Left cardiac atrium (tissue), 4 donors: Measurements from ENCODE around the gene GPX4. TPM values are rescaled to one million over a fixed set of nuclear protein-coding genes. Genes with fewer than 3 reads are reported as not detected.

Source experiments
- ATAC-seq, 2 donors: fragments of 200-7000 bp; cut with Tn5 transposase; one replicate each; pipeline ENCODE4 v1.9.1; 2020; ENCODE audit warnings: mild to moderate bottlenecking in 2 of 2, moderate library complexity in 2 of 2
- DNase-seq: peaks from one replicate; pipeline ENCODE4 v3.0.0-alpha.2; 2020
- intact Hi-C, 2 donors: fragments of 100-400 bp; cut with DNase I; formaldehyde crosslinking; loops; one replicate each; pipeline versions ENCODE4 v1.14.1 to v1.15.1; 2022 to 2023
- total RNA-seq, 2 donors: library from RNA; stranded (reverse); fragmentation: NEBNext Ultra II Directional; extraction: Animal tissue kit (Norgen Biotek cat#: 25700); gene quantifications; one replicate each; pipeline ENCODE4 v1.2.1, GENCODE V29; 2021
- donor health status: DM: no; HTN: yes; CAD: no.
- donor health status: DM: no; HTN: yes; CAD: no; lungs with severe emphysema.
- donor health status: DM: yes; HTN: yes; CAD: no.
- donor health status: Dilated cardiomyopathy.

Gene GPX4
- total RNA-seq, 2 donors from 2014 or later = 378 to 432 TPM

- intact Hi-C loops = no loop called here
- ATAC-seq = no peak
- no peak for DNase-seq
Observed at GRCh38 chr19:1136201-1136600, 32.4 kb downstream of the GPX4 start.

GRCh38 chr19:1136621-1137317, 33.0 kb downstream of the GPX4 start:
- DNase-seq (no peak), ATAC-seq (no peak)
- intact Hi-C loops = no loop called here

- intact Hi-C loops = no loop called here
- no peak for DNase-seq
- no peak for ATAC-seq
Observed at GRCh38 chr19:1138121-1138520, 34.3 kb downstream of the GPX4 start.

- DNase-seq (no peak), ATAC-seq (no peak)
- intact Hi-C loops = no loop called here
Observed at GRCh38 chr19:1139126-1139525, 35.3 kb downstream of the GPX4 start.

GRCh38 chr19:1140272-1141027, 36.7 kb downstream of the GPX4 start:
- DNase-seq (no peak), ATAC-seq (peak in 1 of 2 donors; percentile 8)
- intact Hi-C loops = no loop called here

- intact Hi-C loops = no loop called here
- ATAC-seq = peak; percentile 45 to 48
- no peak for DNase-seq
Observed at GRCh38 chr19:1141944-1142343, 38.1 kb downstream of the GPX4 start.

- peak in 1 of 2 donors; percentile 6 for ATAC-seq
- intact Hi-C loops = no loop called here
- DNase-seq = no peak
Observed at GRCh38 chr19:1143828-1144399, 40.1 kb downstream of the GPX4 start.

GRCh38 chr19:1144741-1145140, 40.9 kb downstream of the GPX4 start:
- DNase-seq = no peak
- intact Hi-C loops = no loop called here
- ATAC-seq = no peak

GRCh38 chr19:1145635-1146411, 42.0 kb downstream of the GPX4 start:
- no peak for ATAC-seq
- intact Hi-C loops = no loop called here
- DNase-seq = no peak

GRCh38 chr19:1146412-1146699, 42.6 kb downstream of the GPX4 start:
- ATAC-seq = no peak
- DNase-seq = no peak
- intact Hi-C loops = no loop called here

GRCh38 chr19:1146858-1147780, 43.3 kb downstream of the GPX4 start:
- no peak for ATAC-seq

GRCh38 chr19:1147934-1148549, 44.2 kb downstream of the GPX4 start:
- no peak for ATAC-seq
- no peak for DNase-seq
- intact Hi-C loops = no loop called here

More at GRCh38 chr19:1146858-1147780, 43.3 kb downstream of the GPX4 start:
- intact Hi-C loops = no loop called here
- DNase-seq = no peak

GRCh38 chr19:1149259-1150045, 45.7 kb downstream of the GPX4 start:
- no peak for DNase-seq
- intact Hi-C loops = no loop called here
- no peak for ATAC-seq

- intact Hi-C loops = no loop called here
- no peak for DNase-seq
- ATAC-seq = no peak
Observed at GRCh38 chr19:1150333-1151036, 46.7 kb downstream of the GPX4 start.

- no peak for ATAC-seq
- no peak for DNase-seq
- intact Hi-C loops = no loop called here
Observed at GRCh38 chr19:1151037-1151724, 47.4 kb downstream of the GPX4 start.

GRCh38 chr19:1151917-1152587, 48.3 kb downstream of the GPX4 start:
- ATAC-seq = peak; percentile 12 to 51
- DNase-seq = peak; percentile 81
- intact Hi-C loops = no loop called here
